IPS-15b (cell line): ENCODE results near the gene FOXP2.
"Not testable (repeated sequence)": the region's sequence is repeated elsewhere in the genome, so short reads cannot be mapped to it uniquely, and the experiment has no call there.

Experiments
- H3K27me3 ChIP-seq: one replicate; pipeline ENCODE4 v1.6.1; 2013; ENCODE audit warnings: low read length; ENCODE audit not compliant: control insufficient read depth, insufficient read depth
- H3K36me3 ChIP-seq: one replicate; pipeline ENCODE4 v1.6.1; 2013; ENCODE audit warnings: low read length; ENCODE audit not compliant: control insufficient read depth, insufficient read depth
- H3K4me1 ChIP-seq: one replicate; pipeline ENCODE4 v1.6.1; 2013; ENCODE audit warnings: mild to moderate bottlenecking, low read length; ENCODE audit not compliant: control insufficient read depth, insufficient read depth
- H3K4me3 ChIP-seq: one replicate; pipeline ENCODE4 v1.5.1; 2013; ENCODE audit warnings: low read depth, low read length
- H3K9ac ChIP-seq: one replicate; pipeline ENCODE4 v1.6.1; 2013; ENCODE audit warnings: low read depth, mild to moderate bottlenecking, low read length
- H3K9me3 ChIP-seq: one replicate; pipeline ENCODE4 v1.6.1; 2013; ENCODE audit warnings: mild to moderate bottlenecking, low read length; ENCODE audit not compliant: control insufficient read depth, insufficient read depth

Gene FOXP2

GRCh38 chr7:114519240-114519639 lies 104.6 kb downstream of the FOXP2 start:
- H3K9me3 ChIP-seq, result no peaks in the 10 kb centered on the region
- no peaks in the 10 kb centered on the region for H3K36me3 ChIP-seq
- H3K4me1 ChIP-seq, result no peaks in the 10 kb centered on the region
- H3K4me3 ChIP-seq, result no peak overlapping the region
- H3K9ac ChIP-seq, result no peak overlapping the region
- no peaks in the 10 kb centered on the region for H3K27me3 ChIP-seq

GRCh38 chr7:114522081-114522480 lies 107.5 kb downstream of the FOXP2 start:
- Histone ChIP-seq H3K4me1 (no peaks in the 10 kb centered on the region), H3K27me3 (no peaks in the 10 kb centered on the region), H3K4me3 (no peak overlapping the region), H3K9me3 (no peaks in the 10 kb centered on the region), H3K9ac (no peak overlapping the region), H3K36me3 (no peaks in the 10 kb centered on the region)

GRCh38 chr7:114527589-114527988 lies 113.0 kb downstream of the FOXP2 start:
- H3K9ac ChIP-seq, result no peak overlapping the region
- H3K4me3 ChIP-seq, result no peak overlapping the region
- no peaks in the 10 kb centered on the region for H3K4me1 ChIP-seq
- no peaks in the 10 kb centered on the region for H3K27me3 ChIP-seq
- no peaks in the 10 kb centered on the region for H3K9me3 ChIP-seq
- no peaks in the 10 kb centered on the region for H3K36me3 ChIP-seq

- Histone ChIP-seq H3K4me3 (no peak overlapping the region), H3K4me1 (no peaks in the 10 kb centered on the region)
Observed at GRCh38 chr7:114530057-114530611, 115.5 kb downstream of the FOXP2 start.

GRCh38 chr7:114531326-114531725 lies 116.7 kb downstream of the FOXP2 start:
- no peaks in the 10 kb centered on the region for H3K27me3 ChIP-seq
- H3K36me3 ChIP-seq, result no peaks in the 10 kb centered on the region

More at GRCh38 chr7:114530057-114530611, 115.5 kb downstream of the FOXP2 start:
- Histone ChIP-seq H3K9me3 (no peaks in the 10 kb centered on the region), H3K27me3 (no peaks in the 10 kb centered on the region), H3K36me3 (no peaks in the 10 kb centered on the region), H3K9ac (no peak overlapping the region)

GRCh38 chr7:114533131-114533530 lies 118.5 kb downstream of the FOXP2 start:
- H3K4me3 ChIP-seq, result no peak overlapping the region
- H3K9ac ChIP-seq, result no peak overlapping the region
- H3K27me3 ChIP-seq, result no peaks in the 10 kb centered on the region
- no peaks in the 10 kb centered on the region for H3K36me3 ChIP-seq
- no peaks in the 10 kb centered on the region for H3K4me1 ChIP-seq
- no peaks in the 10 kb centered on the region for H3K9me3 ChIP-seq

More at GRCh38 chr7:114531326-114531725, 116.7 kb downstream of the FOXP2 start:
- no peak overlapping the region for H3K9ac ChIP-seq
- no peaks in the 10 kb centered on the region for H3K9me3 ChIP-seq
- no peaks in the 10 kb centered on the region for H3K4me1 ChIP-seq
- H3K4me3 ChIP-seq, result no peak overlapping the region

- Histone ChIP-seq H3K4me3 (no peak overlapping the region), H3K36me3 (no peaks in the 10 kb centered on the region), H3K9me3 (no peaks in the 10 kb centered on the region), H3K27me3 (no peaks in the 10 kb centered on the region), H3K9ac (no peak overlapping the region), H3K4me1 (no peaks in the 10 kb centered on the region)
Observed at GRCh38 chr7:114534953-114535352, 120.3 kb downstream of the FOXP2 start.

- H3K9me3 ChIP-seq, result no peaks in the 10 kb centered on the region
- no peaks in the 10 kb centered on the region for H3K4me1 ChIP-seq
- H3K4me3 ChIP-seq, result no peak overlapping the region
Observed at GRCh38 chr7:114539575-114539974, 125.0 kb downstream of the FOXP2 start.

GRCh38 chr7:114540291-114540690 lies 125.7 kb downstream of the FOXP2 start:
- Histone ChIP-seq H3K4me3 (no peak overlapping the region), H3K9me3 (no peaks in the 10 kb centered on the region), H3K9ac (no peak overlapping the region), H3K27me3 (no peaks in the 10 kb centered on the region), H3K4me1 (no peaks in the 10 kb centered on the region), H3K36me3 (no peaks in the 10 kb centered on the region)

More at GRCh38 chr7:114539575-114539974, 125.0 kb downstream of the FOXP2 start:
- Histone ChIP-seq H3K9ac (no peak overlapping the region), H3K36me3 (no peaks in the 10 kb centered on the region), H3K27me3 (no peaks in the 10 kb centered on the region)

GRCh38 chr7:114547346-114547745 lies 132.7 kb downstream of the FOXP2 start:
- H3K9ac ChIP-seq, H3K36me3 ChIP-seq, H3K27me3 ChIP-seq, H3K4me3 ChIP-seq, H3K4me1 ChIP-seq, H3K9me3 ChIP-seq: not testable (repeated sequence)

GRCh38 chr7:114548081-114548980 lies 133.7 kb downstream of the FOXP2 start:
- Histone ChIP-seq H3K9me3 (no peaks in the 10 kb centered on the region), H3K27me3 (no peaks in the 10 kb centered on the region), H3K9ac (no peak overlapping the region), H3K4me1 (no peaks in the 10 kb centered on the region), H3K36me3 (no peaks in the 10 kb centered on the region), H3K4me3 (no peak overlapping the region)
